Astrocyte of the cerebellum (primary cell): ENCODE results near the gene GPC5.

ENCODE experiments used
- DNase-seq: peaks from one replicate; pipeline ENCODE4 v3.0.0-alpha.2; 2011; ENCODE audit warnings: low read depth
- H3K4me3 ChIP-seq: 2 replicates; pipeline ENCODE4 v1.5.1; 2011; ENCODE audit warnings: mild to moderate bottlenecking, low read depth, low read length, moderate library complexity
- in situ Hi-C: cut with HindIII; loops from 2 replicates; pipeline ENCODE4 v1.10.0; 2017; ENCODE audit warnings: low sequenced_read_pairs
- TF ChIP-seq, protein P1 (sequence below): IDR thresholded peaks from 2 replicates; pipeline ENCODE4 v1.5.1; 2012; ENCODE audit warnings: low read length, low read depth, moderate library complexity, mild to moderate bottlenecking; ENCODE audit errors: missing control alignments

Gene GPC5

DNA sequence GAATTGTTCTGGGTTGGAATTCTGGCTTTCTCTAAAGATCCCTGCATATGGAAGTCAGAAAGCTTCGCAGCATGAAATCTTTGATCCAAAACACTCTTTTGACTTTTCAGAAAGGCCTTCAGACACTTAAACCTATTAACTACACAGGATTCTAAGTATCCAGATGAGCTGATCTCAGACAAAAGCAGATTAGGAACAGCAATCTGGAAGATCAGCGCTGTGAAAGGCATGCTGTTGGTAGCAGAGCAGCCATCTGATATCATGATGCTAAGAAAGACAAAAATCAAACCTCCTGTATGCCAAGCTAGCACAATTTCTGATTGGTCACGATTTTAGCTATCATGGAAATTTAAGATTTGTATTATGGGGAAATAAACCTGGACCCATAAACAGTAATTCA, 589.9 kb downstream of the GPC5 start:
- TF ChIP-seq, protein P1, sequence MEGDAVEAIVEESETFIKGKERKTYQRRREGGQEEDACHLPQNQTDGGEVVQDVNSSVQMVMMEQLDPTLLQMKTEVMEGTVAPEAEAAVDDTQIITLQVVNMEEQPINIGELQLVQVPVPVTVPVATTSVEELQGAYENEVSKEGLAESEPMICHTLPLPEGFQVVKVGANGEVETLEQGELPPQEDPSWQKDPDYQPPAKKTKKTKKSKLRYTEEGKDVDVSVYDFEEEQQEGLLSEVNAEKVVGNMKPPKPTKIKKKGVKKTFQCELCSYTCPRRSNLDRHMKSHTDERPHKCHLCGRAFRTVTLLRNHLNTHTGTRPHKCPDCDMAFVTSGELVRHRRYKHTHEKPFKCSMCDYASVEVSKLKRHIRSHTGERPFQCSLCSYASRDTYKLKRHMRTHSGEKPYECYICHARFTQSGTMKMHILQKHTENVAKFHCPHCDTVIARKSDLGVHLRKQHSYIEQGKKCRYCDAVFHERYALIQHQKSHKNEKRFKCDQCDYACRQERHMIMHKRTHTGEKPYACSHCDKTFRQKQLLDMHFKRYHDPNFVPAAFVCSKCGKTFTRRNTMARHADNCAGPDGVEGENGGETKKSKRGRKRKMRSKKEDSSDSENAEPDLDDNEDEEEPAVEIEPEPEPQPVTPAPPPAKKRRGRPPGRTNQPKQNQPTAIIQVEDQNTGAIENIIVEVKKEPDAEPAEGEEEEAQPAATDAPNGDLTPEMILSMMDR, result no peak

DNA sequence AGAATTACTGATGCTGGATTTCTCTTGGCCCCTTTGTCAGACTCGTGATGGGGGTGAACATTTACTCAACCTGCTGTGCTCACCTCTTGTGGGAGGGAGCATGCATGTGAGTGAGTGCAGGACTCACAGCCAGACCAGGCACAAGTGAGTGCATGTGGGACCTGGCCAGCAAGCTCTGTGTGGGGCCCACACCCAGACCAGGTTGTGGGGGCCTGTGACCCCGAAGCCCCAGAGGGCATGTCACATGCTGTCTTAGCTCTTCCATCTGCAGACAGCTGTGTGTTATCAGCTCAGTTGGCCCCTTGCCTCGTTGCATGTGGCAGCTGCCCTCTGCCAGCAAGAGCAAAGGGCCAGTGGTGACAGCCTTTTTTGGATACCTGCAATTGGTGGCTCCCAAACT, 614.4 kb downstream of the GPC5 start:
- DNase-seq, result no peak
- in situ Hi-C loops, result no loop called here
- H3K4me3 ChIP-seq, result no peak overlapping the region
- TF ChIP-seq, protein P1, result no peak

More for the DNA sequence above, 589.9 kb downstream of the GPC5 start:
- DNase-seq, result no peak
- in situ Hi-C loops, result no loop called here
- no peak overlapping the region for H3K4me3 ChIP-seq

DNA sequence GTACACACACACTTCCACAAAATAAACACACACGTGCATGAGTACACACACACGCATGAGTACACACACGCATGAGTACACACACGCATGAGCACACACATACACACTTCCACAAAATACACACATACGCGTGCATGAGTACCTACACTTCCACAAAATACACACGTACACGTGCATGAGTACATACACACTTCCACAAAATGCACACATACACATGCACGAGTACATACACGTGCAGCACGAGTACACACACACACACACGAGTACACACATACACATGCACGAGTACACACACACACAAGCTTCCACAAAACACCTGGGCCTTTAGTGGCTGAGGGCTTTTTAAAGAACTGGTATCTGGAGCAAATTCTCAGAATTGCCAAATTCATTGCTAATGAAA, 619.3 kb downstream of the GPC5 start:
- no peak for DNase-seq
- in situ Hi-C loops, result no loop called here
- no peak overlapping the region for H3K4me3 ChIP-seq
- TF ChIP-seq, protein P1, result no peak

DNA sequence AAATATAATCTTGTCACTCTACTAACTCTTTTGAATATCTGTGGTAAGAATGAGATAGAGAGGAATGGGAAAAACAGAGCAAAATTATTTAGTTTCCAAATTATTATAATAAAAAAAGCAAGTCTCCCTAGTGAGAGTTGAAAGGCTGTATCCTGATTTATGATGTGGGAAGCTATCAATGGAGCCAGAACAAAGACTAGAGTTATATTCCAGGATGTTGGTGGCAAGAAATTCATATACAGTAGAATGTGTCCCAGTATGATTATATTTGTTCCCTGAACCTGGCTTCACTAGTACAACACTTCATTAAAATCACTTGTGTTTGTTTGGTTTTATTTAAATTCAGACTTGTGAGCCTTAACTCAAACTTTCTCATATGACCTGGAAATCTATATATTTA, 630.3 kb downstream of the GPC5 start:
- in situ Hi-C loops, result no loop called here
- no peak overlapping the region for H3K4me3 ChIP-seq
- TF ChIP-seq, protein P1, result no peak
- DNase-seq, result no peak

DNA sequence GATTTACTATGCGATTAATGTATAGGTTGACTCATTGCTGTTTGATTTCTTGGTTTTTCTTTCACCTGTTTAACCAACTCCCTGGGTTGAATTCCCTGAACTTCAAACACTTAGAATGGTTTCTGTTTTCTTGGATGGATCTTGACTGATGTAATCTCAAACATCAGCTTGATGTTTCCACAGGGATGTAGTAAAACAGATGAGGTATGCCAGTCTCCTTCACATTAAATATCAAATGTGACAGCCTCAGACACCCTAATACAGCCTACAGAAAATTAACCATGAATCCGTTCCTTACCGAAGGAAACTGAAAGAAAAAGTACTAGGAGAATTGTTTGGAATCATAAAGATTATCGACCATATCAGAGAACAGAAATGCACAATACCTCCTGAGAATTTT, 631.2 kb downstream of the GPC5 start:
- H3K4me3 ChIP-seq, result no peak overlapping the region
- no peak for DNase-seq
- in situ Hi-C loops, result no loop called here
- TF ChIP-seq, protein P1, result no peak

DNA sequence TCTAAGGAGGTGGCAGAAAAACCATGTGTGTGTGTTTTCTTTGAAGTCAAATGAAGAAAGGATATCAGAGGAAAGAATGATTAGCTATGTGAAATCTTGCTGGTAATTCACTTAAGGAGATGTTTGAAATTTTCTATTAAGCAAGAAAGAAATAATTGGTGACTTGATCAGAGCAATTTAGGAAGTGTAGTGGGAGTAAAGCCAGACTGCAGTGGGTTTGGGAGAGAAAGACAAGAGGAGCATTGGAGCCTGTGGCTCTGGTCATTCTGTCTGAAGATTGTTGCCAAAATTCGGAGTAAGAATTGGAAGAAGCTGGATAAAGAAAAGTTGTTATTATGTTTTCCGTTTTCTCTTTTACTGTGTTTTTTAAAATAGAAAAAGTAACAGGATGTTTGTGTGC, 640.5 kb downstream of the GPC5 start:
- DNase-seq, result no peak
- TF ChIP-seq, protein P1, result no peak
- H3K4me3 ChIP-seq, result no peak overlapping the region
- in situ Hi-C loops, result no loop called here

DNA sequence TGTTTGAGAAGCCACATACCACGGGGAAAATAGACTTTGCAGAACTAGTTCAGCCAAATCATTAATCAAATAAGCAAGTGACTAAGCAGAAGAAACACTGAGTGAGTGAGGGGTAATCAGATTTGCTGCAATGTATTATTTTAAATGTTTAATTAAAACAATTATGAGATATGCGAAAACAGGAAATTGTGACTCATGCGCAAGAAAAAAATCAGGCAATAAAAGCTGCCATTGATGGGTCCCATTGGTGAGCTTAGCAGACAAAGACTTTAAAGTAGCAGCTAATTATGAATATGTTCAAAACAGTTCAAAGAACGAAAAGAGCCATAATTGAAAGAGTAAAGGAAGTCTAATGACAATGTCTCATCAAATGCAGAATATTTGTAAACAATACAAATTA, 644.1 kb downstream of the GPC5 start:
- H3K4me3 ChIP-seq, result no peak overlapping the region
- in situ Hi-C loops, result no loop called here
- TF ChIP-seq, protein P1, result no peak
- no peak for DNase-seq
